Adrenal gland (tissue), 5 donors: ENCODE measurements around the gene BUD31.

Experiments
- POLR2A ChIP-seq, 2 donors: fragments of 450-650 bp; IDR thresholded peaks; one replicate each; pipeline ENCODE4 v1.6.1; 2017; ENCODE audit warnings: antibody characterized with exemption in 2 of 2, mild to moderate bottlenecking in 2 of 2, moderate library complexity in 1 of 2
- TF ChIP-seq, protein P1 (sequence below), 6 experiments: fragments of 450-650 bp in 4 of 6; fragments of 200-600 bp in 2 of 6; sonication (generic) in 1 of 6; IDR thresholded peaks; 1 replicate in 5 of 6; 2 replicates in 1 of 6; pipeline versions ENCODE4 v1.5.1 to v1.8.0; 2016 to 2021; ENCODE audit warnings: antibody characterized with exemption in 6 of 6, mild to moderate bottlenecking in 2 of 6, moderate library complexity in 1 of 6
- donor health status: DM: no; HTN: no; CAD: no.

GRCh38 chr7:99468336-99468918, 59.7 kb downstream of the BUD31 start:
- TF ChIP-seq, protein P1, sequence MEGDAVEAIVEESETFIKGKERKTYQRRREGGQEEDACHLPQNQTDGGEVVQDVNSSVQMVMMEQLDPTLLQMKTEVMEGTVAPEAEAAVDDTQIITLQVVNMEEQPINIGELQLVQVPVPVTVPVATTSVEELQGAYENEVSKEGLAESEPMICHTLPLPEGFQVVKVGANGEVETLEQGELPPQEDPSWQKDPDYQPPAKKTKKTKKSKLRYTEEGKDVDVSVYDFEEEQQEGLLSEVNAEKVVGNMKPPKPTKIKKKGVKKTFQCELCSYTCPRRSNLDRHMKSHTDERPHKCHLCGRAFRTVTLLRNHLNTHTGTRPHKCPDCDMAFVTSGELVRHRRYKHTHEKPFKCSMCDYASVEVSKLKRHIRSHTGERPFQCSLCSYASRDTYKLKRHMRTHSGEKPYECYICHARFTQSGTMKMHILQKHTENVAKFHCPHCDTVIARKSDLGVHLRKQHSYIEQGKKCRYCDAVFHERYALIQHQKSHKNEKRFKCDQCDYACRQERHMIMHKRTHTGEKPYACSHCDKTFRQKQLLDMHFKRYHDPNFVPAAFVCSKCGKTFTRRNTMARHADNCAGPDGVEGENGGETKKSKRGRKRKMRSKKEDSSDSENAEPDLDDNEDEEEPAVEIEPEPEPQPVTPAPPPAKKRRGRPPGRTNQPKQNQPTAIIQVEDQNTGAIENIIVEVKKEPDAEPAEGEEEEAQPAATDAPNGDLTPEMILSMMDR (IDR thresholded peaks at IDR 0.05): no peak
- TF ChIP-seq POLR2A (IDR thresholded peaks at IDR 0.05): no peak
